PC-9 (cell line): ENCODE results near the gene PLCE1.

Experiments
- EZH2 ChIP-seq: fragments of 200-600 bp; sonication (generic); IDR thresholded peaks from 2 replicates; pipeline ENCODE4 v1.8.0; 2017; ENCODE audit warnings: antibody characterized with exemption, low read depth
- TF ChIP-seq, protein P1 (sequence below): fragments of 200-600 bp; sonication (generic); conservative IDR thresholded peaks from 2 replicates; pipeline ENCODE4 v1.6.1; 2017; ENCODE audit warnings: mixed run types, antibody characterized with exemption, mild to moderate bottlenecking, moderate library complexity

DNA sequence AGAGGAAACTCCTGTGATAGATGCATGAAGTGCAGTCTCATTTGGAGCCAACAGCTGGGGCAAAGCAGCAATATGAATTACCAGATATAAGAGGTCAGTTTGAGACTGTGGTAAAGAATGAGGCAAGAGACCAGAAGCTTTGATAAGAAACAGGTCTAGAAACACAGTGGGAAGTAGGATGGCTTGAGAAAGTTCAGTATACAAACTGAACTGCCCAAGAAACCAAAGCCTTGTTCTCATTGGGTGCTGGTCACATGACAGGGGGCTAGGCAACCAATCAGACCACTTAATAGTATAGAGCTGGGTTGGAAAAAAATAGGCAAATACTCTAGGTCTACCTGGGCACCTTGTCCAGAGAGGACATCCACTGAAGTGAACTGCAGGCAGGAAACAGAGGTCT lies 46.2 kb upstream of the PLCE1 start:
- TF ChIP-seq, protein P1, sequence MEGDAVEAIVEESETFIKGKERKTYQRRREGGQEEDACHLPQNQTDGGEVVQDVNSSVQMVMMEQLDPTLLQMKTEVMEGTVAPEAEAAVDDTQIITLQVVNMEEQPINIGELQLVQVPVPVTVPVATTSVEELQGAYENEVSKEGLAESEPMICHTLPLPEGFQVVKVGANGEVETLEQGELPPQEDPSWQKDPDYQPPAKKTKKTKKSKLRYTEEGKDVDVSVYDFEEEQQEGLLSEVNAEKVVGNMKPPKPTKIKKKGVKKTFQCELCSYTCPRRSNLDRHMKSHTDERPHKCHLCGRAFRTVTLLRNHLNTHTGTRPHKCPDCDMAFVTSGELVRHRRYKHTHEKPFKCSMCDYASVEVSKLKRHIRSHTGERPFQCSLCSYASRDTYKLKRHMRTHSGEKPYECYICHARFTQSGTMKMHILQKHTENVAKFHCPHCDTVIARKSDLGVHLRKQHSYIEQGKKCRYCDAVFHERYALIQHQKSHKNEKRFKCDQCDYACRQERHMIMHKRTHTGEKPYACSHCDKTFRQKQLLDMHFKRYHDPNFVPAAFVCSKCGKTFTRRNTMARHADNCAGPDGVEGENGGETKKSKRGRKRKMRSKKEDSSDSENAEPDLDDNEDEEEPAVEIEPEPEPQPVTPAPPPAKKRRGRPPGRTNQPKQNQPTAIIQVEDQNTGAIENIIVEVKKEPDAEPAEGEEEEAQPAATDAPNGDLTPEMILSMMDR: no peak
- no peak for TF ChIP-seq EZH2
